MM.1S (cell line): Measurements from ENCODE around the gene ABO.

Experiments used
- CTCF ChIP-seq: fragments of 300-600 bp; sonication (generic); IDR thresholded peaks from 2 replicates; pipeline ENCODE4 v1.5.1; 2016; ENCODE audit warnings: antibody characterized with exemption, low read length, mixed read lengths
- EZH2 ChIP-seq: fragments of 300-600 bp; sonication (generic); optimal IDR thresholded peaks from 2 replicates; pipeline ENCODE3; 2017; ENCODE audit warnings: low read depth, mild to moderate bottlenecking, antibody characterized with exemption, low read length, mixed read lengths
- EZH2phosphoT487 ChIP-seq: fragments of 300-600 bp; sonication (generic); IDR thresholded peaks from 2 replicates; pipeline ENCODE4 v1.6.1; 2018; ENCODE audit warnings: antibody characterized with exemption, low read length

GRCh38 chr9:133261753-133262120 is 13.3 kb downstream of the ABO start:
- TF ChIP-seq CTCF (no peak), EZH2phosphoT487 (no peak), EZH2 (no peak)
